K562 (cell line): ENCODE data around the gene GPC3. TPM values are rescaled to one million over a fixed set of nuclear protein-coding genes. Genes with fewer than 3 reads are reported as not detected.
A peak's percentile ranks its signal among the peaks of the same experiment; 100 is the strongest.

Source experiments
- ATAC-seq: fragments of 200-7000 bp; cut with Tn5 transposase; 3 replicates; pipeline ENCODE4 v1.9.1; 2020; ENCODE audit warnings: moderate library complexity
- BruUV-seq: library from RNA; stranded (reverse); fragments of 400-500 nt; replicated peaks from 2 replicates; lab custom pipeline; 2021; lab: Mats Ljungman, UMichigan
- CTCF ChIA-PET: fragments of 300-600 bp; formaldehyde crosslinking; extraction: SDS; loops from one replicate; lab custom pipeline; 2021; ENCODE audit warnings: low intra/inter-chr PET ratio; lab: Yijun Ruan, JAX
- POLR2A ChIA-PET: fragments of 300-600, 350-650 bp; sonication (Branson Sonifier 250); formaldehyde crosslinking; extraction: SDS; loops from one replicate; lab custom pipeline; 2021; ENCODE audit warnings: antibody characterized with exemption, inconsistent platforms; lab: Yijun Ruan, JAX
- DNase-seq, 4 experiments: peaks; one replicate each; pipeline versions ENCODE4 v3.0.0 to v3.0.0-alpha.2; 2011 to 2018; ENCODE audit warnings: low spot score in 3 of 4, mixed read lengths in 3 of 4; ENCODE audit errors: extremely low read depth in 1 of 4
- FAIRE-seq: peaks from 2 replicates; lab custom pipeline; 2011; peaks lifted over from hg19 to GRCh38; lab: Jason Lieb, UNC
- H2AFZ ChIP-seq: 2 replicates; pipeline ENCODE4 v1.6.0; 2011; ENCODE audit warnings: low read depth, low read length, control low read depth, inconsistent platforms
- H3K27ac ChIP-seq: fragments of 200-600 bp; 3 replicates; pipeline ENCODE4 v1.8.0; 2011; ENCODE audit warnings: low read depth, mild to moderate bottlenecking, control low read depth, inconsistent platforms, low read length, moderate library complexity, mixed read lengths; ENCODE audit errors: extremely low read depth
- H3K27me3 ChIP-seq, 2 experiments: fragments of 300-600 bp in 1 of 2; 2 replicates in 1 of 2; 3 replicates in 1 of 2; pipeline versions ENCODE4 v1.6.0 to v1.8.0; 2011; ENCODE audit warnings: inconsistent platforms in 2 of 2, low read length in 2 of 2, mild to moderate bottlenecking in 1 of 2, mixed read lengths in 1 of 2, moderate library complexity in 1 of 2; ENCODE audit not compliant: control insufficient read depth in 2 of 2, insufficient read depth in 2 of 2
- H3K36me3 ChIP-seq: fragments of 300-600 bp; 3 replicates; pipeline ENCODE4 v1.8.0; 2011; ENCODE audit warnings: mild to moderate bottlenecking, low read length, inconsistent platforms; ENCODE audit not compliant: control insufficient read depth, insufficient read depth
- H3K4me1 ChIP-seq, 2 experiments: fragments of 200-600 bp in 1 of 2; replicated peaks in 1 of 2; 2 replicates in 1 of 2; 3 replicates in 1 of 2; pipeline versions ENCODE4 v1.5.1 to v1.8.0; 2011; ENCODE audit warnings: inconsistent platforms in 2 of 2, low read length in 2 of 2, mild to moderate bottlenecking in 1 of 2, mixed read lengths in 1 of 2, moderate library complexity in 1 of 2; ENCODE audit not compliant: control insufficient read depth in 2 of 2, insufficient read depth in 2 of 2
- H3K4me2 ChIP-seq: 2 replicates; pipeline ENCODE4 v1.6.1; 2011; ENCODE audit warnings: low read length, control low read depth, inconsistent platforms, mixed read lengths; ENCODE audit not compliant: insufficient read depth
- H3K4me3 ChIP-seq: fragments of 200-600 bp; sonication (generic), shearing (Covaris generic); 2 replicates; pipeline ENCODE4 v1.5.1; 2016; ENCODE audit warnings: control low read depth, inconsistent platforms
- H3K79me2 ChIP-seq: fragments of 200-600 bp; 3 replicates; pipeline ENCODE4 v1.8.0; 2011; ENCODE audit warnings: low read length, inconsistent platforms; ENCODE audit not compliant: control insufficient read depth, insufficient read depth
- H3K9ac ChIP-seq, 2 experiments: 2 replicates each; pipeline versions ENCODE4 v1.6.0 to v1.6.1; 2011; ENCODE audit warnings: low read depth in 2 of 2, low read length in 2 of 2, control low read depth in 1 of 2, inconsistent platforms in 1 of 2, mild to moderate bottlenecking in 1 of 2, mixed read lengths in 1 of 2; ENCODE audit not compliant: insufficient read depth in 1 of 2
- H3K9me1 ChIP-seq: one replicate; pipeline ENCODE4 v1.6.0; 2011; ENCODE audit warnings: inconsistent platforms, mild to moderate bottlenecking, low read length, moderate library complexity; ENCODE audit not compliant: control insufficient read depth, insufficient read depth
- H3K9me3 ChIP-seq: replicated peaks from 2 replicates; pipeline ENCODE4 v1.5.1; 2011; ENCODE audit warnings: low read depth, low read length, inconsistent platforms; ENCODE audit not compliant: control insufficient read depth, insufficient read depth
- H4K20me1 ChIP-seq: replicated peaks from 2 replicates; pipeline ENCODE4 v1.6.1; 2011; ENCODE audit warnings: low read length, inconsistent platforms, mixed read lengths; ENCODE audit not compliant: control insufficient read depth, insufficient read depth
- BRF1 ChIP-seq: IDR thresholded peaks from 3 replicates; pipeline ENCODE4 v1.6.1; 2011; ENCODE audit warnings: borderline replicate concordance, mild to moderate bottlenecking; ENCODE audit not compliant: insufficient read length; ENCODE audit errors: extremely low read depth
- CEBPG ChIP-seq, 3 experiments: fragments of 200-800 bp in 1 of 3; sonication (Bioruptor generic) in 1 of 3; sonication (generic) in 1 of 3; formaldehyde crosslinking in 1 of 3; IDR thresholded peaks in 2 of 3; conservative IDR thresholded peaks in 1 of 3; 2 replicates each; pipeline versions ENCODE4 v1.6.1 to v1.8.0; 2016 to 2022; ENCODE audit warnings: missing compliant biosample characterization in 2 of 3, missing genetic modification characterization in 2 of 3, mild to moderate bottlenecking in 1 of 3, missing genetic modification reagents in 1 of 3
- HMG20A ChIP-seq: fragments of 450-650 bp; formaldehyde crosslinking; conservative IDR thresholded peaks from 2 replicates; pipeline ENCODE4 v1.4.0; 2020; ENCODE audit warnings: mild to moderate bottlenecking, mixed read lengths
- HNRNPK ChIP-seq: fragments of 200-400 bp; formaldehyde crosslinking; IDR thresholded peaks from one replicate; pipeline ENCODE4 v1.6.1; 2018; ENCODE audit warnings: mild to moderate bottlenecking, low read depth, low read length; ENCODE audit not compliant: poor library complexity, severe bottlenecking
- HOXB6 ChIP-seq: fragments of 250-450 bp; sonication (Bioruptor Pico); IDR thresholded peaks from 2 replicates; pipeline ENCODE4 v1.5.1; 2022; ENCODE audit warnings: mild to moderate bottlenecking, borderline replicate concordance
- MYBL2 ChIP-seq, 2 experiments: fragments of 450-650 bp in 1 of 2; sonication (generic) in 1 of 2; formaldehyde crosslinking in 1 of 2; IDR thresholded peaks; 2 replicates each; pipeline versions ENCODE4 v1.6.1 to v1.8.1; 2017 to 2022; ENCODE audit warnings: borderline replicate concordance in 1 of 2, inconsistent platforms in 1 of 2, low read depth in 1 of 2, mild to moderate bottlenecking in 1 of 2, missing genetic modification reagents in 1 of 2, moderate library complexity in 1 of 2
- RNF2 ChIP-seq: sonication (generic); IDR thresholded peaks from 2 replicates; pipeline ENCODE4 v1.6.1; 2016
- WGBS: fragments of 100-300 bp; shearing (Covaris generic); methylation state at CpG from one replicate; pipeline ENCODE4 v1.1.6; 2016; ENCODE audit warnings: low coverage, mixed read lengths; ENCODE audit not compliant: insufficient coverage; ENCODE audit errors: missing lambda C conversion rate; 5-methylcytosine and 5-hydroxymethylcytosine counted together
- in situ Hi-C: fragments of 300-500 bp; cut with MboI; formaldehyde crosslinking; loops from 4 replicates; pipeline ENCODE4 v1.15.0; 2018; ENCODE audit warnings: inconsistent platforms, mixed read lengths
- intact Hi-C: fragments of 100-400 bp; cut with micrococcal nuclease; formaldehyde crosslinking; loops from 2 replicates; pipeline ENCODE4 v1.14.2; 2022
- polyA plus RNA-seq, 8 experiments: library from polyadenylated mRNA; depleted of rRNA in 4 of 8; stranded (reverse) in 5 of 8; unstranded in 3 of 8; fragments of >200 nt; fragmentation: Nextera tagmentation in 2 of 8; fragmentation: Illumina TruSeq in 1 of 8; extraction: Ambion mirVana in 2 of 8; extraction: Trizol in 1 of 8; gene quantifications; 2 replicates each; pipeline versions ENCODE4 v1.2.1 to v1.2.3, GENCODE V29; 2011 to 2014; ENCODE audit warnings: inconsistent platforms in 1 of 8, missing spikeins in 1 of 8
- total RNA-seq, 7 experiments: library from RNA; depleted of rRNA in 6 of 7; stranded (reverse); fragments of >200 nt in 6 of 7; fragmentation: Illumina TruSeq in 2 of 7; extraction: Trizol in 2 of 7; gene quantifications; 2 replicates each; pipeline versions ENCODE4 v1.2.1 to v1.2.3, GENCODE V29; 2011 to 2021; ENCODE audit warnings: low replicate concordance in 1 of 7
- TF ChIP-seq, protein P1 (sequence below): fragments of 250-450 bp; sonication (Bioruptor Pico); IDR thresholded peaks from 2 replicates; pipeline ENCODE4 v1.4.0; 2020; ENCODE audit warnings: borderline replicate concordance
- TF ChIP-seq, protein P2 (sequence below): fragments of 450-650 bp; IDR thresholded peaks from 2 replicates; pipeline ENCODE4 v1.6.1; 2017; ENCODE audit warnings: mild to moderate bottlenecking, moderate library complexity

Gene GPC3
- total and polyA plus RNA-seq, 9 of the 15 experiments (the other 6 are each of a cell fraction or from before 2014, with no cell fraction given) = 0.42 TPM; not detected in 8

DNA sequence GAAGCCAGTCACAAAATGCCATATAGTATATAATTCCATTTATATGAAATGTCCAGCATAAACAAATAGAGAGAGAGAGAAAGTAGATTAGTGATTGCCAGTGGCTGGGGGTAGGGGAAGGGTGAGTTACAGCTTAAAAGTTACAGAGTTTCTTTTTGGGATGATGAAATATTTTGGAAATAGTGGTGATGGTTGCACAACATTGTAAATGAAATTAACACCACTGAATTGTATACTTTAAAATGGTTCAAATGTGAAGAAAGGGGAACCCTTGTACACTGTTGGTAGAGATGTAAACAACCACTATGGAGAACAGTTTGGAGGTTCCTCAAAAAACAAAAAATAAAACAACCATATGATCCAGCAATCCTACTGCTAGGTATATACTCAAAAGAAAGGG lies 439.0 kb downstream of the GPC3 start:
- no peak for TF ChIP-seq HMG20A (CRISPR knock-in tag)
- TF ChIP-seq CEBPG (CRISPR knock-in tag; IDR thresholded peaks at IDR 0.05) = no peak
- 0 out of 4 replicates have a peak, but pooled peaks of 1 of the 2 experiments have one; percentile 43 for TF ChIP-seq CEBPG (tag; conservative IDR thresholded peaks at IDR 0.05 in 1 of 2, IDR thresholded peaks at IDR 0.05 in 1 of 2)
- no peak overlapping the region for H2AFZ ChIP-seq
- ChIA-PET POLR2A (no interaction called here), CTCF (no interaction called here)
- no peak overlapping the region for H3K27ac ChIP-seq
- ATAC-seq (no peak), FAIRE-seq (no peak), DNase-seq (no peak)
- BruUV-seq = no TSS peak
- no peaks in the 10 kb centered on the region for H3K9me1 ChIP-seq
- in situ Hi-C loops = no loop called here
- no peak overlapping the region for H3K4me3 ChIP-seq
- no peaks in the 10 kb centered on the region for H4K20me1 ChIP-seq
- H3K4me1 ChIP-seq = no peaks in the 10 kb centered on the region
- no peak overlapping the region for H3K4me2 ChIP-seq
- H3K27me3 ChIP-seq = no peaks in the 10 kb centered on the region
- H3K9me3 ChIP-seq = no peaks in the 10 kb centered on the region
- H3K36me3 ChIP-seq = no peaks in the 10 kb centered on the region
- intact Hi-C loops = no loop called here
- no peaks in the 10 kb centered on the region for H3K79me2 ChIP-seq
- no peak overlapping the region for H3K9ac ChIP-seq

DNA sequence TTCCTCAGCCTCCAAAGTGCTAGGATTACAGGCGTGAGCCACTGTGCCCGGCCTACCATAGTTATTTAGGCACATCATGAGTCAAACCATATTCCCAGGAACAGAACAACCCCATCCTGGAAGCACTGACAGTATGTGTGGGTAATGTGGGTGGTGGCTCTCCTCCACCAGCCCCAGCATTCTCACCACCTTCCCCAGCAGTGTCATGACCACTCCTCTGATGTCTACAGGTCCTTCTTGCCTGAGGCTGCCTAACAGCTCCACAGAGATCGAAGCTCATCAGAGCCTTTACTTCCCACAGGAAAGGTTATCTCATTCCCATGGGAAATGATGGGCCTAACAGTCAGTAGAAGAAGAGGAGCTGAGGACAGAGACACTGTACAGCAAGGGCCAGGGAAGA lies 440.6 kb downstream of the GPC3 start:
- intact Hi-C loops (no loop called here), in situ Hi-C loops (no loop called here)
- TF ChIP-seq, protein P1, sequence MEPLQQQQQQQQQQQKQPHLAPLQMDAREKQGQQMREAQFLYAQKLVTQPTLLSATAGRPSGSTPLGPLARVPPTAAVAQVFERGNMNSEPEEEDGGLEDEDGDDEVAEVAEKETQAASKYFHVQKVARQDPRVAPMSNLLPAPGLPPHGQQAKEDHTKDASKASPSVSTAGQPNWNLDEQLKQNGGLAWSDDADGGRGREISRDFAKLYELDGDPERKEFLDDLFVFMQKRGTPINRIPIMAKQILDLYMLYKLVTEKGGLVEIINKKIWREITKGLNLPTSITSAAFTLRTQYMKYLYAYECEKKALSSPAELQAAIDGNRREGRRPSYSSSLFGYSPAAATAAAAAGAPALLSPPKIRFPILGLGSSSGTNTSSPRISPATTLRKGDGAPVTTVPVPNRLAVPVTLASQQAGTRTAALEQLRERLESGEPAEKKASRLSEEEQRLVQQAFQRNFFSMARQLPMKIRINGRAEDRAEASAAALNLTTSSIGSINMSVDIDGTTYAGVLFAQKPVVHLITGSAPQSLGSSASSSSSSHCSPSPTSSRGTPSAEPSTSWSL (CRISPR knock-in tag) = no peak
- TF ChIP-seq HNRNPK (no peak), MYBL2 (IDR thresholded peaks at IDR 0.05; ENCODE audit: low read depth) (no peak), MYBL2 (CRISPR knock-in tag; IDR thresholded peaks at IDR 0.05; ENCODE audit: borderline replicate concordance) (no peak), BRF1 (no peak), RNF2 (no peak), HOXB6 (no peak)
- TF ChIP-seq, protein P2, sequence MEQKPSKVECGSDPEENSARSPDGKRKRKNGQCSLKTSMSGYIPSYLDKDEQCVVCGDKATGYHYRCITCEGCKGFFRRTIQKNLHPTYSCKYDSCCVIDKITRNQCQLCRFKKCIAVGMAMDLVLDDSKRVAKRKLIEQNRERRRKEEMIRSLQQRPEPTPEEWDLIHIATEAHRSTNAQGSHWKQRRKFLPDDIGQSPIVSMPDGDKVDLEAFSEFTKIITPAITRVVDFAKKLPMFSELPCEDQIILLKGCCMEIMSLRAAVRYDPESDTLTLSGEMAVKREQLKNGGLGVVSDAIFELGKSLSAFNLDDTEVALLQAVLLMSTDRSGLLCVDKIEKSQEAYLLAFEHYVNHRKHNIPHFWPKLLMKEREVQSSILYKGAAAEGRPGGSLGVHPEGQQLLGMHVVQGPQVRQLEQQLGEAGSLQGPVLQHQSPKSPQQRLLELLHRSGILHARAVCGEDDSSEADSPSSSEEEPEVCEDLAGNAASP = no peak

More for the DNA sequence above, 440.6 kb downstream of the GPC3 start:
- ChIA-PET CTCF (no interaction called here), POLR2A (no interaction called here)
- no TSS peak for BruUV-seq
- Histone ChIP-seq H3K4me1 (no peaks in the 10 kb centered on the region), H3K4me2 (no peak overlapping the region), H3K36me3 (no peaks in the 10 kb centered on the region), H2AFZ (no peak overlapping the region), H3K27ac (no peak overlapping the region), H3K27me3 (no peaks in the 10 kb centered on the region), H4K20me1 (no peaks in the 10 kb centered on the region), H3K79me2 (no peaks in the 10 kb centered on the region), H3K9ac (no peak overlapping the region), H3K4me3 (no peak overlapping the region), H3K9me3 (no peaks in the 10 kb centered on the region), H3K9me1 (no peaks in the 10 kb centered on the region)
- DNase-seq (no peak), ATAC-seq (no peak), FAIRE-seq (no peak)
- 0% methylated on average over 3 of the region's 3 CpGs for WGBS
